Cerebellar cortex (tissue), 1 donor: Measurements from ENCODE around the gene ZKSCAN3.
"Not testable (repeated sequence)": the region's sequence is repeated elsewhere in the genome, so short reads cannot be mapped to it uniquely, and the experiment has no call there.

Experiments
- DNase-seq: peaks from one replicate; pipeline ENCODE4 v3.0.0-alpha.2; 2015; ENCODE audit warnings: low spot score

Gene ZKSCAN3

DNA sequence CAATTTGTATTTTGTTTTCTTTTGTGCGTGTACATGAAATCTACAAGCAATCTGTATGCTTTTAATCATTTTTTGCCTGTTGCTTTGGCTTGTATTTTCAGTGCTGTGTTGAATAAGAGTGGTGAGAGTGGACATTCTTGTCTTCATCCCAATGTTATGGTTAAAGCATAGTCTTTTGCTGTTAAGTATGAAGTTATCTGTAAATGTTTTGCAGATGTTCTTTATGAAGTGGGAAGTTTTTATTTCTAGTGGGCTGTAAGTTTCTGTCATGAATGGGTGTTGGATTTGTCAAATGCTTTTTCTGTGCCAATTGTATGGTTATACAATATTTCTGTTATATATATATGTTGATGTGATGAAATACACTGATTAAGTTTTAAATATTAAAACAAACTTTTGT, 24.2 kb downstream of the ZKSCAN3 start:
- no peak for DNase-seq

- no peak for DNase-seq
Observed at GRCh38 chr6:28377879-28378278, 28.1 kb downstream of the ZKSCAN3 start.

DNA sequence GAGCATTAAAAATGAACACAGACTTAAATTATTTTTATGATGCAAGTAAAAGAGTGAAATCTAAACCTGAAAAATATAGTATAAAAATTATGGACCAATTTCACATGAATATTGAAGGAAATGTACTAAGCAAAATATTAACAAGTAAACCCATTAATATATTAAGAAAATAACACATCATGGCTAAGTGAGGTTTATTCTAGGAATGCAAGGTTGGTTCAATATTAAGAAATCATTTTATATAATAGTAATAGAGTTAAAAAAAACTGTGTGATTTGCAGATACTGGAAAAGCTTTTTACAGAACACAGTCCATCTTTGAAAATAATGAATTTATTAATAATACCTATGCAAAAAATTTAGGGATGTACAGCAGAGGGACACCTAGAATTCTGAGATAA, 28.9 kb downstream of the ZKSCAN3 start:
- no peak for DNase-seq

GRCh38 chr6:28380381-28380780, 30.6 kb downstream of the ZKSCAN3 start:
- DNase-seq, result no peak

GRCh38 chr6:28383235-28384142, 33.7 kb downstream of the ZKSCAN3 start:
- peak; percentile 69 for DNase-seq

DNA sequence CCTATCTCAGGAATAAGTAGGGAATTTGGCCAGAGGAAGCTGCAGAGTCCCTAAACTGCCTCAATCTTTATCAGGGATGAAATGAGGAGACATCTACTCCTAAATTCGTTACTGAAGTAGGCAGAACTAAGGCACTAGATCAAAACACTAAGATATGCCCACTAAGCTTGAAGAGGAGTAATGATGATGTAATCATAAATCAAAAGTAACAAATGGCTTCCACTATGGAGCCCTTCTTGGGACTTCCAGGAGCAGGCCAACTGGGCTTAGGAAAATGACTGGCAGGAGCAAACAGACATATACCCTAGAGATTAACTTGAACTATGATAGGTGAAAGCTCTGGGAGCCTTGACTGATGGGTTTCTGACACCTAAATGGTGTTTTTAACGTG, 34.4 kb downstream of the ZKSCAN3 start:
- DNase-seq, result no peak

- no peak for DNase-seq
Observed at GRCh38 chr6:28390688-28391087, 40.9 kb downstream of the ZKSCAN3 start.

GRCh38 chr6:28393912-28394662, 44.3 kb downstream of the ZKSCAN3 start:
- DNase-seq, result peak; percentile 46

DNA sequence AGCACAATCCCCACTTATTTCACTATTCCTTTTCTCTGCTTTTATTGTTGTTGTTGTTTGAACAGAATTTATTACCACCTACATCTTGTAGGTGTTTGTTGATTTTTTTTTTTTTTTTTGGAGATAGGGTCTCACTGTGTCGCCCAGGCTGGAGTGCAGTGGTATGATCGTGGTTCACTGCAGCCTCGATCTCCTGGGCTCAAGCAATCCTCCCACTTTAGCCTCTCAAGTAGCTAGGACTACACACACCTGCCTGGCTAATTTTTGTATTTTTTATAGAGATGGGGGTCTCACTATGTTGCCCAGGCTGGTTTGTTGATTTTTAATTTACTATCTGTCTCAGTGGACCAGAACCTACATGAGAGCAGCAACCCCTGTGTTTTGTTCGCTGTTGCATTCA, 46.2 kb downstream of the ZKSCAN3 start:
- no peak for DNase-seq

DNA sequence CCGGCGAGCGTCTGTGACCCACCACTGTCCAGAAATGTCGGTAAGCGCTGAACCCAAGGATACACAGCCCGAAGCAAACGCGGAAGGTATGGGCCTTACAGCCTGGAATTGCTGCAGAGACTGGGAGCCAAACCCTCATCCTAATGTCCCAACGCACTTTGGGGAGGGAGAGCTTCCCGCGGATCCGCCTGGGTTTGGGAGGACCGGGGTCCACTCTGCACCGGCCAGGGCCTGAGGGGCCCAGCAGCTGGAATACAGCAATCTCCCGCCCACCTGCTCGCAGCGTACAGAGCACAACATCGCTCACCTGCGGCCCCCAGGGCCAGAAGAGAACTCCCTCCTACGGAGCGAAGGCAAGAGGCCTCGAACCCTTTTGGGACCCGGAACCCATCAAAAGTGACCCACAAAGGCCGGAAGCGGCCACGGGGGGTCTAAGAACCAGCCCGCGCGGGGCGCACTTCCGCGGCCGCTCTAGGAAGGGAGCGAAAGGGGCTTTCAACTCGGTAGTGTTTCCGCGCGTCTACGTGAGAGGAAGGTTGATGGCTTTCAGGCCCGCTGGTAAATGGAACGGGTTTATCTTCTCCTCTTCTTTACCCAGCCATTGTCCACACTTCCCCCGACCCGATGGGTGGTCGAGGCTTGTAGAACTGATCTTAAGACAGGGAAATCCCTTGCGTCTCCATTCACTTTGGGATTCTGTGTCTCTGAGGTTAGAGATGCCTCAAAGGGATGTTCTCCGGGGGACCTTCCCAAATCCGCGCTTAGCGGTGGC, 49.8 kb downstream of the ZKSCAN3 start, which contains the start of gene ZSCAN12:
ZSCAN12 (minus strand) TSS at position 398 of the 772 bp plus-strand sequence. CDS start 1,342 bp downstream, outside the sequence.
- peak; percentile 88 for DNase-seq

DNA sequence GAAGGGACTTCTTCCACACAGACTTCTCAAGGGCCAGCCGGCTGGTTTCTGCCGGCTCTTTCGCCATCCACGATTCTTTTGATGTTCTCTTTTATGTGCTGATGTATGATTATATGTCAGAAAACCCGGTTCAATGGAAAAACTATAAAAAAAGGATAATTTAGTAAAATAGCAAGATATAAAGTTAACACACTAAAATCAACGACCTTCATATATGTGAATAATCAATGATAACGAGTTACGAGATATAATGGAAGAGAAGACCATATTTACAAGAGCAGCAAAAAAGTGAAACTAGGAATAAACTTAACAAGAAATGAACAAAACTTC, 50.3 kb downstream of the ZKSCAN3 start:
- no peak for DNase-seq

DNA sequence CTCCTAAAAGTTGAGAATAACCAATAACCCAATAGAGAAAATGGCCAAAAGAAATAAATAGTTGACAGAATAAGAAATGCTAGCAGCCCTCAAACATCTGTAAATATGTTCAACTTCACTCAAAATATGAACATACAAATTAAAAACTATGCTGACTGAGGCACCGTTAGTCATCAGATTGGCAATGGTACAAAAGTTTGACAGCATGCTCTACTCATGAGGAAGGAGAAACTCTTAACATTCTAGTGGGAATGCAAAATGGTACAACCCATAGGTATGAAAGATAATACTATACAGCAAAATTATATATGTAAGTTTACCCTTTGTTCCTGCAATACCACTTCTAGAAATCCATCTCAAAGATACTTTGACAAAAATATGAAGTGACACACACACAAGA, 51.4 kb downstream of the ZKSCAN3 start:
- DNase-seq, result no peak

GRCh38 chr6:28402197-28402596, 52.5 kb downstream of the ZKSCAN3 start:
- no peak for DNase-seq

- not testable (repeated sequence) for DNase-seq
Observed at GRCh38 chr6:28403923-28404322, 54.2 kb downstream of the ZKSCAN3 start.

GRCh38 chr6:28407401-28407800, 57.7 kb downstream of the ZKSCAN3 start:
- DNase-seq, result no peak

- no peak for DNase-seq
Observed at GRCh38 chr6:28408076-28408802, 58.5 kb downstream of the ZKSCAN3 start.

DNA sequence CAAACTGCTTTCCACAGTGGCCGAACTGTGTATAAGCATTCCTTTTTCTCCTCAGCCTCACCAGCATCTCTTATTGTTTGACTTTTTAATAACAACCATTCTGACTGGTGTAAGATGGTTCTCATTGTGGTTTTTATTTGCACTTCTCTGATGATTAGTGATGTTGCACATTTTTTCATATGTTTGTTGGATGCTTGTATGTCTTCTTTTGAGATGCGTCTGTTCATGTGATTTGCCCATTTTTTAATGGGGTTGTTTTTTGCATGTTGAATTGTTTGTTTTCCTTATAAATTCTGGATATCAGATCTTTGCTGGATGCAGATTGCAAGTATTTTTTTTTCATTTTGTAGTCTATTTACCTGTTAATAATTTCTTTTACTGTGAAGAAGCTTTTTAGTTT, 61.0 kb downstream of the ZKSCAN3 start:
- DNase-seq, result no peak

DNA sequence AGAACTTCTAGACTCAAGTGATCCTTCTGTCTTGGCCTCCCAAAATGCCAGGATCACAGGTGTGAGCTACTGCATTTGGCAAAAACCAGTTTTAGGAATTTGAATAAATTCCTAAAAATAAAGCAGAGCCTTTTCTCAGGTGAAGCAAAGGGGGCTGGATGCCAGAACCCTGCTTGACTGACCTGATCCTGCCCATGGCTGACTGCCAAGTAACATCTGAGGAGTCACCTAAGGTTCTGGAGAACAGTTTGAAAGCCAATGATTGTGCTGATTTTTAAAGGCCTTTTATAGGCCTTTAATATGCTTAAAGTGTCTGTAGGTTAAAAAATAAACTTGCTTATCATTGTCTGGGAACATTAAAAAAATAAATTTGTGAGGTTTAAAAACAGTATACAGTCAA, 63.9 kb downstream of the ZKSCAN3 start:
- no peak for DNase-seq
